Measurements from ENCODE around the gene EPHB1.

Gene EPHB1

DNA sequence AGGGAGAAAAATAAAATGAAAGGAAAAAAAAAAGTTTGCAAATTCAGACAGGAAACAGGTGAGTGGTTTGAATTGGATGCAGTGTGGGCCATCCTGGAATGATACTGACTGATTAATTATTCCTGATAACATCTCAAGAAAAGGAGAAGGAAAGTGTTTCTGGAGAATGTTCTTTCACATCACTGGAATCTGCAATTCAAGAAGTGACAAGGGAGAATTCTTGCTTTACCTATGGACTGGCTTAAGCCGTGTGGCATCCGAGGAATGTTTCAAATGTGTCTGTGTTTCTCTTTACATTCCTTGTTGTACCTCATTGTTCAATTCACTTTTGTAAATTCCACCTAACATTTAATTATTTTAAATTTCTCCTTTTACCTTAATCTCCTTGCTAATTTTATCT, 465.0 kb downstream of the EPHB1 start:
- no peak for DNase-seq (ENCODE audit: low read depth)

- no peak for DNase-seq (ENCODE audit: low read depth)
Measured at GRCh38 chr3:135261214-135261775, 466.2 kb downstream of the EPHB1 start.

- no peak for DNase-seq (ENCODE audit: low read depth)
Measured at GRCh38 chr3:135261916-135262315, 466.9 kb downstream of the EPHB1 start.

GRCh38 chr3:135262441-135262840, 467.4 kb downstream of the EPHB1 start:
- DNase-seq (ENCODE audit: low read depth), result no peak

- no peak for DNase-seq (ENCODE audit: low read depth)
Measured at GRCh38 chr3:135263331-135263730, 468.3 kb downstream of the EPHB1 start.

GRCh38 chr3:135267487-135267886, 472.4 kb downstream of the EPHB1 start:
- DNase-seq (ENCODE audit: low read depth), result no peak

DNA sequence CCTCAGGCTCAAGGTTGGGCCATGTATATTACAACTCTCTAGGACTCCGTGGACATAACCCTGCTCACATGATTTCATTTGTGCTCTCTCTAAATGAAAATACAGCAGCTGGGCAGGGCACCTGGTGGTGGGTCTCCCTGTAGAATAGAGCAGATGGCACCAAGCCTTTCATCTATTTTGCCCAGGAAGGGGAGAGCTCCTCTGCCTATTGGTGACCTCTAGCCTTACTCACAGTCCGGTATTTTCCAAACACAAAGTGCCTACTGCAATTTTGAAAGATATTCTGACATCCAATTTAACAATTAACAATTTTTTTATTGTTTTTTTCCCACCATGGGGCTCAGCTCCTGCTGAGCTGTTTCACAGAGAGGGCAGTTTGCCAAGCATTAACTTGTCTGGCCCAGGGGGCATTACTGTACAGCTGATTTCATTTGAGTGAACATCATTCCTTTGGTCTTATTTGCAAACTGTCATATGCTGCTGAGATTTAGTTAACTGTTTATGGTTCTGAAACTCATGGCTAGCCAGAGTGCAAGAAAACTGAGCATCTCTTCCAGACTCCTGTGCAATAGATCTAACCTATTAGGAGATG, 474.0 kb downstream of the EPHB1 start:
- no peak for DNase-seq (ENCODE audit: low read depth)

GRCh38 chr3:135271177-135272025, 476.3 kb downstream of the EPHB1 start:
- DNase-seq (ENCODE audit: low read depth), result no peak

GRCh38 chr3:135272026-135272669, 477.1 kb downstream of the EPHB1 start:
- no peak for DNase-seq (ENCODE audit: low read depth)

DNA sequence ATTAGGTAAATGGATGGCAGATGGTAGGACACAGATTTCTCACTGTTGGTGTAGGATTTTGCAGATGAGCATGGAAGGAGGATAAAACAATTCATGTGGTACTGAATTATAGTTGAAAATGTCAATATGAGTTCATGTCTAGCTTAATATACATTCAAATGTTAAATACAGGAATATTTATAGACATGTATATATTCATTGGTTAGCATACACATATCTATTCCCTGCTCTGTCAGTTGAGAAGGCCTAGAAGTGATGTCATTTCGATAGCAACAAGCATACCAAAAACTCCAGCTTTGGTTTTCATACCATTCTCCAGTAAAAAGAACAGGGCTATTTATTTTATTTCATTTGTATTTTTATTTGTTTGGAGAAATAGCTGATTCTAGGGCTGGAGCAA, 497.1 kb downstream of the EPHB1 start:
- no peak for DNase-seq (ENCODE audit: low read depth)

GRCh38 chr3:135301670-135302069, 506.6 kb downstream of the EPHB1 start:
- no peak for DNase-seq (ENCODE audit: low read depth)

GRCh38 chr3:135304378-135304777, 509.3 kb downstream of the EPHB1 start:
- DNase-seq (ENCODE audit: low read depth), result no peak

Data from activated T-cell treated with anti-CD3 and anti-CD28 coated beads for 24 hours (primary cell).